Measurements from ENCODE around the gene C20orf144.

DNA sequence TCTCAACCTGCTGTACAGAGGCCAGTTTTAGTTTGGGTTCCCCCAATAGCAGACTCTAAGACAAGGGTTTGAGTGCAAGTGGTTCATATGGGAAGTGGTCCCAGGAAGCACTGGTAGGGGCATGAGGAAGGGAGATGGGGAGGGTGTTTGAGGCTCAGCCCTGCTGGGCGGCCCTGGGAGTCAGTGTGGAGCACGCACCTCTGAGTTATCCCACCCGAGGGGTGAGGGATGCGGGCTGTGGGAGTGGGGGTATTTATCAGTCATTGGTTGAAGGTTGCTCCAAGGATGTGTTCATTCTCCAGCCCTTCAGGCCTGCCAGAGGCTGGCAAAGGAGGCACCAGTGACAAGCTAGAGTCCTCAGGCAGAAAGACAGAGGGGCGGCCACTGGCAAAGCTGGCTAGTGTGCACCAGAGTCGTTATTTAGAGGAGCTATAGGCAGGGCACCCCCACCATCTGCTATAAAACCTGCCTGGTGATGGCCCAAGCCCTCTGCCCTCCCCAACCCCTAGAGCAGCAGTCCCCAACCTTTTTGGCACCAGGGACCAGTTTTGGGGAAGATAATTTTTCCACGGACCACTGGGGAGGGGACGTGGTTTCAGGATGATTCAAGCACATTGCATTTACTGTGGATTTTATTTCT lies 41.5 kb downstream of the C20orf144 start:
- TF ChIP-seq CTCF (conservative IDR thresholded peaks at IDR 0.05; ENCODE audit: low read length) (no peak), EZH2phosphoT487 (IDR thresholded peaks at IDR 0.05; ENCODE audit: borderline replicate concordance) (no peak)
